PC-3 (cell line): ENCODE data around the gene CRHBP.

ENCODE experiments used
- CTCF ChIP-seq: fragments of 300-600 bp; sonication (generic); conservative IDR thresholded peaks from 2 replicates; pipeline ENCODE4 v1.5.1; 2017; ENCODE audit warnings: antibody characterized with exemption, low read depth, mild to moderate bottlenecking, low read length
- EZH2 ChIP-seq: fragments of 300-600 bp; sonication (generic); IDR thresholded peaks from one replicate; pipeline ENCODE4 v1.6.1; 2017; ENCODE audit warnings: antibody characterized with exemption, mild to moderate bottlenecking, low read length; ENCODE audit not compliant: unreplicated experiment

DNA sequence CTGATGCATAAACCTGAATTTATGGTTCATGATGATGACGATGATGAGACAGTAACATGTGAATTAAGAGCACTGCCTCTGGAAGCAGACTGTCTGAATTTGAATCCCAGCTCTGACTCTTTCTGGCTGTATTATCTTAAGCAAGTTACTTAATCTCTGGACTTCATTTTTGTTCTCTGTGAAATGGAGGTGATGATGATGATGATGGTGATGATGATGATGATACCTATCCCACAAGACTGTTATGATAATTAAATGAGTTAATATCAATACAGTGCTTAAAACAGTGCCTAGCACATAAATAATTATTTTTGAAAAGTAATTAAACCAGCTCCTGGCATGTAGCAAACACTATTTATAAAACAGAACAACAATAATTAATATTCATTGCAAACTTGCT lies 64.1 kb downstream of the CRHBP start:
- no peak for TF ChIP-seq CTCF
- TF ChIP-seq EZH2, result no peak
